ELR (cell line): ENCODE results near the gene INSR.

Experiments used
- DNase-seq: peaks from one replicate; pipeline ENCODE4 v3.0.0-alpha.2; 2015; ENCODE audit warnings: low read depth

The INSR gene

GRCh38 chr19:7140137-7140536 is 154.1 kb downstream of the INSR start:
- no peak for DNase-seq

GRCh38 chr19:7139095-7139494 is 155.1 kb downstream of the INSR start:
- DNase-seq = no peak

GRCh38 chr19:7138402-7138801 is 155.8 kb downstream of the INSR start:
- no peak for DNase-seq

- no peak for DNase-seq
Measured at GRCh38 chr19:7137120-7137519, 157.1 kb downstream of the INSR start.

GRCh38 chr19:7132054-7132453 is 162.2 kb downstream of the INSR start:
- DNase-seq = no peak

- no peak for DNase-seq
Measured at GRCh38 chr19:7130043-7130442, 164.2 kb downstream of the INSR start.

GRCh38 chr19:7126132-7126531 is 168.1 kb downstream of the INSR start:
- DNase-seq = no peak

GRCh38 chr19:7125221-7125620 is 169.0 kb downstream of the INSR start:
- no peak for DNase-seq

GRCh38 chr19:7124782-7125181 is 169.4 kb downstream of the INSR start:
- no peak for DNase-seq

- no peak for DNase-seq
Measured at GRCh38 chr19:7122701-7123100, 171.5 kb downstream of the INSR start.

GRCh38 chr19:7120499-7120898 is 173.7 kb downstream of the INSR start:
- DNase-seq = no peak

GRCh38 chr19:7119582-7119981 is 174.6 kb downstream of the INSR start:
- no peak for DNase-seq

- DNase-seq = no peak
Measured at GRCh38 chr19:7117248-7117647, 177.0 kb downstream of the INSR start.

GRCh38 chr19:7115721-7116120 is 178.5 kb downstream of the INSR start:
- no peak for DNase-seq

GRCh38 chr19:7113233-7113632 is 181.0 kb downstream of the INSR start:
- DNase-seq = peak; percentile 7

GRCh38 chr19:7112675-7113074 is 181.5 kb downstream of the INSR start:
- DNase-seq = no peak

GRCh38 chr19:7109678-7110289 is 184.4 kb downstream of the INSR start:
- DNase-seq = no peak

- no peak for DNase-seq
Measured at GRCh38 chr19:7106711-7107657, 187.2 kb downstream of the INSR start.

- no peak for DNase-seq
Measured at GRCh38 chr19:7104747-7105447, 189.3 kb downstream of the INSR start.

GRCh38 chr19:7101498-7102253 is 192.5 kb downstream of the INSR start:
- DNase-seq = no peak

GRCh38 chr19:7099597-7099921 is 194.7 kb downstream of the INSR start:
- no peak for DNase-seq
